ENCODE data around the gene TRIM26.

- TF ChIP-seq EP300 (IDR thresholded peaks at IDR 0.05) (no peak), POLR2A (IDR thresholded peaks at IDR 0.05) (no peak)
These were observed 24.7 kb downstream of the TRIM26 start for GRCh38 chr6:30188541-30188940.
